ENCODE results near the gene DOP1B. TPM values are rescaled to one million over a fixed set of nuclear protein-coding genes. Genes with fewer than 3 reads are reported as not detected.
A peak's percentile ranks its signal among the peaks of the same experiment; 100 is the strongest.

Gene DOP1B
- total and polyA plus RNA-seq, 2 of the 4 experiments (the other 2 are of a cell fraction), result 8.8 to 13.0 TPM

DNA sequence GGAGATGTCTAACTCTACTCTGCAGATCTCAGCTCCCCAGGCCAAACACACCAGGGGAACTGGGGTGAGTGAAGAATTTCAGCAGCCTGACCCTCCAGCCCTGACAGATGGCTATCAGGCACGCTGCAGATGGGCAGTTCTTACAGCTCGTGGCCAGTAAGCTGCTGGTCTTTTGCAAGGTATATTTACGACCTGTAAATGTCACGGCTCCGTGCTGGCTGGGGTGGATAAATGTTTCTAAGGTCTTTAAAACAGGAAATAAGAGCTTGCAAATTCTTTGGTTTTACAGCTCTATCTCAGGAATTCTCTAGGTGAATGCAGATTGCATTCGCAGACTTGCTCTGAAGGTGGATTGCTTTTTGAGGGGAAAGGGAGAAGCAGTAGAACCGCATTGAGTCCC lies 10.1 kb downstream of the DOP1B start:
- WGBS, 2 experiments (ENCODE audit: extremely low coverage in 2 of 2, insufficient read length in 1 of 2), result 80% methylated on average over 4 of the region's 7 CpGs; no CpG with 5 or more reads in 1 of the 2 experiments
- in situ Hi-C loops (cut with MboI; ENCODE audit: low sequenced_read_pairs) (no loop called here), dilution Hi-C loops (cut with HindIII; ENCODE audit: low sequenced_read_pairs, unreplicated experiment) (no loop called here), intact Hi-C loops (cut with micrococcal nuclease) (no loop called here)
- H2AFZ ChIP-seq (replicated peaks; ENCODE audit: low read length, poor library complexity), result no peak overlapping the region
- H4K5ac ChIP-seq (ENCODE audit: low read depth, low read length), result no peak overlapping the region
- no peak overlapping the region for H3K4me3 ChIP-seq (ENCODE audit: insufficient read depth, low read depth, low read length)
- no peak overlapping the region for H2AK9ac ChIP-seq (replicated peaks; ENCODE audit: low read depth, low read length, poor library complexity)
- H3K9me1 ChIP-seq (ENCODE audit: insufficient read depth, low read length), result peaks cover 24% of the 10 kb centered on the region
- DNase-seq, result no peak
- H2AK5ac ChIP-seq (ENCODE audit: low read depth, low read length), result no peak overlapping the region
- CTCF ChIA-PET, result interaction anchor here (0.6 kb wide), 1 partner anchor 43 kb away, joined by 7 read pairs; no protein-coding TSS in a partner anchor
- H3K56ac ChIP-seq (ENCODE audit: extremely low read depth, insufficient read depth, low read length), result no peak overlapping the region
- no peaks in the 10 kb centered on the region for H3K27me3 ChIP-seq (ENCODE audit: control insufficient read depth, insufficient read depth, low read length)
- 0 out of 4 replicates have a peak overlapping the region, but pooled peaks of 1 of the 2 experiments have one; percentile 10 for H4K8ac ChIP-seq (ENCODE audit: low read depth in 2 of 2, low read length in 2 of 2)
- H3K9ac ChIP-seq (ENCODE audit: low read depth, low read length), result peak overlapping the region; percentile 22; the same call in 1 of the 2 replicates
- peaks cover 8% of the 10 kb centered on the region for H3K36me3 ChIP-seq (ENCODE audit: control insufficient read depth, insufficient read depth, low read length)
- no peaks in the 10 kb centered on the region for H3K9me3 ChIP-seq (ENCODE audit: control insufficient read depth, insufficient read depth, low read length)
- peaks cover 22 to 60% of the 10 kb centered on the region in 2 experiments for H3K79me1 ChIP-seq (ENCODE audit: low read depth in 1 of 2, low read length in 2 of 2)
- no peak overlapping the region for H3K4me2 ChIP-seq (ENCODE audit: low read depth, low read length)
- BruUV-seq (replicated peaks), result no TSS peak
- H3K14ac ChIP-seq (replicated peaks; ENCODE audit: low read depth, low read length), result no peak overlapping the region
- H2BK120ac ChIP-seq (ENCODE audit: low read depth, low read length), result no peak overlapping the region
- no peak overlapping the region for H2BK15ac ChIP-seq (ENCODE audit: low read depth, low read length)
- TF ChIP-seq RFX5 (IDR thresholded peaks at IDR 0.05; ENCODE audit: low read depth, low read length) (no peak), MAZ (IDR thresholded peaks at IDR 0.05; ENCODE audit: borderline replicate concordance, low read depth, low read length) (no peak), BHLHE40 (IDR thresholded peaks at IDR 0.05; ENCODE audit: low read depth, low read length) (no peak), POLR2A (IDR thresholded peaks at IDR 0.05; ENCODE audit: low read depth, low read length) (no peak), CEBPB (IDR thresholded peaks at IDR 0.05; ENCODE audit: low read depth, low read length) (no peak), NFE2L2 (IDR thresholded peaks at IDR 0.05; ENCODE audit: low read depth, low read length) (no peak), CHD1 (IDR thresholded peaks at IDR 0.05; ENCODE audit: low read depth, low read length) (no peak), RCOR1 (IDR thresholded peaks at IDR 0.05; ENCODE audit: insufficient replicate concordance, low read length) (no peak), SMC3 (IDR thresholded peaks at IDR 0.05; ENCODE audit: low read depth, low read length) (no peak)
- TF ChIP-seq, protein P1, sequence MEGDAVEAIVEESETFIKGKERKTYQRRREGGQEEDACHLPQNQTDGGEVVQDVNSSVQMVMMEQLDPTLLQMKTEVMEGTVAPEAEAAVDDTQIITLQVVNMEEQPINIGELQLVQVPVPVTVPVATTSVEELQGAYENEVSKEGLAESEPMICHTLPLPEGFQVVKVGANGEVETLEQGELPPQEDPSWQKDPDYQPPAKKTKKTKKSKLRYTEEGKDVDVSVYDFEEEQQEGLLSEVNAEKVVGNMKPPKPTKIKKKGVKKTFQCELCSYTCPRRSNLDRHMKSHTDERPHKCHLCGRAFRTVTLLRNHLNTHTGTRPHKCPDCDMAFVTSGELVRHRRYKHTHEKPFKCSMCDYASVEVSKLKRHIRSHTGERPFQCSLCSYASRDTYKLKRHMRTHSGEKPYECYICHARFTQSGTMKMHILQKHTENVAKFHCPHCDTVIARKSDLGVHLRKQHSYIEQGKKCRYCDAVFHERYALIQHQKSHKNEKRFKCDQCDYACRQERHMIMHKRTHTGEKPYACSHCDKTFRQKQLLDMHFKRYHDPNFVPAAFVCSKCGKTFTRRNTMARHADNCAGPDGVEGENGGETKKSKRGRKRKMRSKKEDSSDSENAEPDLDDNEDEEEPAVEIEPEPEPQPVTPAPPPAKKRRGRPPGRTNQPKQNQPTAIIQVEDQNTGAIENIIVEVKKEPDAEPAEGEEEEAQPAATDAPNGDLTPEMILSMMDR (conservative IDR thresholded peaks at IDR 0.05; ENCODE audit: low read depth, low read length), result no peak
- TF ChIP-seq, protein P2, sequence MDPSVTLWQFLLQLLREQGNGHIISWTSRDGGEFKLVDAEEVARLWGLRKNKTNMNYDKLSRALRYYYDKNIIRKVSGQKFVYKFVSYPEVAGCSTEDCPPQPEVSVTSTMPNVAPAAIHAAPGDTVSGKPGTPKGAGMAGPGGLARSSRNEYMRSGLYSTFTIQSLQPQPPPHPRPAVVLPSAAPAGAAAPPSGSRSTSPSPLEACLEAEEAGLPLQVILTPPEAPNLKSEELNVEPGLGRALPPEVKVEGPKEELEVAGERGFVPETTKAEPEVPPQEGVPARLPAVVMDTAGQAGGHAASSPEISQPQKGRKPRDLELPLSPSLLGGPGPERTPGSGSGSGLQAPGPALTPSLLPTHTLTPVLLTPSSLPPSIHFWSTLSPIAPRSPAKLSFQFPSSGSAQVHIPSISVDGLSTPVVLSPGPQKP (IDR thresholded peaks at IDR 0.05; ENCODE audit: borderline replicate concordance, low read depth, low read length), result no peak
- TF ChIP-seq, protein P3, sequence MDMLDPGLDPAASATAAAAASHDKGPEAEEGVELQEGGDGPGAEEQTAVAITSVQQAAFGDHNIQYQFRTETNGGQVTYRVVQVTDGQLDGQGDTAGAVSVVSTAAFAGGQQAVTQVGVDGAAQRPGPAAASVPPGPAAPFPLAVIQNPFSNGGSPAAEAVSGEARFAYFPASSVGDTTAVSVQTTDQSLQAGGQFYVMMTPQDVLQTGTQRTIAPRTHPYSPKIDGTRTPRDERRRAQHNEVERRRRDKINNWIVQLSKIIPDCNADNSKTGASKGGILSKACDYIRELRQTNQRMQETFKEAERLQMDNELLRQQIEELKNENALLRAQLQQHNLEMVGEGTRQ (IDR thresholded peaks at IDR 0.05; ENCODE audit: low read depth, low read length), result no peak
- H2BK5ac ChIP-seq (ENCODE audit: low read depth, low read length, poor library complexity, severe bottlenecking), result no peak overlapping the region
- no peak overlapping the region for H3K18ac ChIP-seq (ENCODE audit: low read depth, low read length)
- no peak overlapping the region for H3K4ac ChIP-seq (ENCODE audit: low read depth, low read length)
- H3K4me1 ChIP-seq (ENCODE audit: control insufficient read depth, insufficient read depth, low read length), result peaks cover 10% of the 10 kb centered on the region
- POLR2A ChIA-PET (ENCODE audit: unreplicated experiment), result no interaction called here
- H4K20me1 ChIP-seq (ENCODE audit: insufficient read depth, low read length), result peaks cover 4% of the 10 kb centered on the region
- ATAC-seq (ENCODE audit: low read depth), result no peak
- H3K27ac ChIP-seq (ENCODE audit: insufficient read depth, low read length), result no peak overlapping the region
- H2BK20ac ChIP-seq (ENCODE audit: low read depth, low read length), result no peak overlapping the region
- H4K91ac ChIP-seq (ENCODE audit: insufficient read depth, low read depth, low read length), result no peak overlapping the region
- H3K23ac ChIP-seq (ENCODE audit: low read depth, low read length), result no peak overlapping the region

Measured in IMR-90 (cell line).